Lung (tissue), 12 donors: ENCODE measurements around the gene SCN4A. TPM values are rescaled to one million over a fixed set of nuclear protein-coding genes. Genes with fewer than 3 reads are reported as not detected.

ENCODE experiments used
- ATAC-seq: fragments of 200-7000 bp; cut with Tn5 transposase; one replicate; pipeline ENCODE4 v1.9.1; 2020; ENCODE audit warnings: moderate number of reproducible peaks; ENCODE audit not compliant: insufficient read depth, low FRiP score
- DNase-seq, 3 donors: peaks; one replicate each; pipeline ENCODE4 v3.0.0-alpha.2; 2013 to 2017
- H3K27ac ChIP-seq, 2 donors: one replicate each; pipeline ENCODE4 v1.5.1; 2013; ENCODE audit warnings: mild to moderate bottlenecking in 2 of 2, moderate library complexity in 2 of 2, control low read depth in 1 of 2, inconsistent platforms in 1 of 2, low read depth in 1 of 2, low read length in 1 of 2
- H3K27me3 ChIP-seq, 3 donors: one replicate each; pipeline ENCODE4 v1.5.1; 2013; ENCODE audit warnings: low read length in 2 of 3; ENCODE audit not compliant: control insufficient read depth in 3 of 3, insufficient read depth in 3 of 3
- H3K36me3 ChIP-seq, 4 donors: one replicate each; pipeline ENCODE4 v1.5.1; 2013; ENCODE audit warnings: low read length in 4 of 4, mild to moderate bottlenecking in 1 of 4, moderate library complexity in 1 of 4; ENCODE audit not compliant: control insufficient read depth in 4 of 4, insufficient read depth in 4 of 4
- H3K4me1 ChIP-seq, 5 donors: one replicate each; pipeline ENCODE4 v1.5.1; 2013; ENCODE audit warnings: low read length in 5 of 5, mild to moderate bottlenecking in 2 of 5, moderate library complexity in 1 of 5; ENCODE audit not compliant: control insufficient read depth in 5 of 5, insufficient read depth in 5 of 5
- H3K4me3 ChIP-seq: one replicate; pipeline ENCODE4 v1.5.1; 2013; ENCODE audit warnings: mild to moderate bottlenecking, control low read depth, moderate library complexity
- H3K9ac ChIP-seq, 2 donors: one replicate each; pipeline ENCODE4 v1.5.1; 2013; ENCODE audit warnings: low read length in 2 of 2, control low read depth in 1 of 2; ENCODE audit not compliant: insufficient read depth in 1 of 2
- H3K9me3 ChIP-seq, 4 donors: one replicate each; pipeline ENCODE4 v1.5.1; 2013; ENCODE audit warnings: low read length in 3 of 4, mild to moderate bottlenecking in 1 of 4, moderate library complexity in 1 of 4; ENCODE audit not compliant: control insufficient read depth in 4 of 4, insufficient read depth in 3 of 4
- WGBS, 2 donors: extraction: QIAGEN DNeasy Blood & Tissue Kit; methylation state at CpG; one replicate each; pipeline ENCODE4 v1.1.7; 2013; 5-methylcytosine and 5-hydroxymethylcytosine counted together
- polyA plus RNA-seq, 2 donors: library from polyadenylated mRNA; stranded (reverse); fragments of 200-250 nt; gene quantifications; one replicate each; pipeline ENCODE4 v1.2.1, GENCODE V29; 2013
- total RNA-seq, 2 donors: library from RNA; depleted of rRNA in 1 of 2; stranded (reverse); fragments of >200 nt in 1 of 2; gene quantifications; one replicate each; pipeline ENCODE4 v1.2.1, GENCODE V29; 2014 to 2021
- TF ChIP-seq, protein P1 (sequence below): IDR thresholded peaks from 2 replicates; pipeline ENCODE4 v1.5.1; 2012; ENCODE audit warnings: mild to moderate bottlenecking; ENCODE audit errors: control extremely low read depth, extremely low read depth
- donor health status: control.
- donor health status: control.
- donor health status: Bipolar disorder and iron deficiency.
- donor health status: healthy.
- donor health status: DM: yes; HTN: yes; CAD: no.

Gene SCN4A
- total and polyA plus RNA-seq, 4 donors = 0.11 to 0.49 (median 0.22) TPM

GRCh38 chr17:64003526-64004121, 30.9 kb upstream of the SCN4A start:
- WGBS, 2 donors = 87 to 92% methylated on average over 13 of the region's 13 CpGs
- Histone ChIP-seq H3K4me3 (no peak overlapping the region), H3K27me3 (no peaks in the 10 kb centered on the region), H3K36me3 (peaks cover 0 to 11% (median 0%) of the 10 kb centered on the region in 4 donors), H3K4me1 (peaks cover 0 to 33% (median 24%) of the 10 kb centered on the region in 5 donors), H3K9ac (no peak overlapping the region), H3K9me3 (peaks cover 0 to 1% (median 0%) of the 10 kb centered on the region in 4 donors), H3K27ac (no peak overlapping the region)
- TF ChIP-seq, protein P1, sequence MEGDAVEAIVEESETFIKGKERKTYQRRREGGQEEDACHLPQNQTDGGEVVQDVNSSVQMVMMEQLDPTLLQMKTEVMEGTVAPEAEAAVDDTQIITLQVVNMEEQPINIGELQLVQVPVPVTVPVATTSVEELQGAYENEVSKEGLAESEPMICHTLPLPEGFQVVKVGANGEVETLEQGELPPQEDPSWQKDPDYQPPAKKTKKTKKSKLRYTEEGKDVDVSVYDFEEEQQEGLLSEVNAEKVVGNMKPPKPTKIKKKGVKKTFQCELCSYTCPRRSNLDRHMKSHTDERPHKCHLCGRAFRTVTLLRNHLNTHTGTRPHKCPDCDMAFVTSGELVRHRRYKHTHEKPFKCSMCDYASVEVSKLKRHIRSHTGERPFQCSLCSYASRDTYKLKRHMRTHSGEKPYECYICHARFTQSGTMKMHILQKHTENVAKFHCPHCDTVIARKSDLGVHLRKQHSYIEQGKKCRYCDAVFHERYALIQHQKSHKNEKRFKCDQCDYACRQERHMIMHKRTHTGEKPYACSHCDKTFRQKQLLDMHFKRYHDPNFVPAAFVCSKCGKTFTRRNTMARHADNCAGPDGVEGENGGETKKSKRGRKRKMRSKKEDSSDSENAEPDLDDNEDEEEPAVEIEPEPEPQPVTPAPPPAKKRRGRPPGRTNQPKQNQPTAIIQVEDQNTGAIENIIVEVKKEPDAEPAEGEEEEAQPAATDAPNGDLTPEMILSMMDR = no peak
- DNase-seq = no peak
- no peak for ATAC-seq

DNA sequence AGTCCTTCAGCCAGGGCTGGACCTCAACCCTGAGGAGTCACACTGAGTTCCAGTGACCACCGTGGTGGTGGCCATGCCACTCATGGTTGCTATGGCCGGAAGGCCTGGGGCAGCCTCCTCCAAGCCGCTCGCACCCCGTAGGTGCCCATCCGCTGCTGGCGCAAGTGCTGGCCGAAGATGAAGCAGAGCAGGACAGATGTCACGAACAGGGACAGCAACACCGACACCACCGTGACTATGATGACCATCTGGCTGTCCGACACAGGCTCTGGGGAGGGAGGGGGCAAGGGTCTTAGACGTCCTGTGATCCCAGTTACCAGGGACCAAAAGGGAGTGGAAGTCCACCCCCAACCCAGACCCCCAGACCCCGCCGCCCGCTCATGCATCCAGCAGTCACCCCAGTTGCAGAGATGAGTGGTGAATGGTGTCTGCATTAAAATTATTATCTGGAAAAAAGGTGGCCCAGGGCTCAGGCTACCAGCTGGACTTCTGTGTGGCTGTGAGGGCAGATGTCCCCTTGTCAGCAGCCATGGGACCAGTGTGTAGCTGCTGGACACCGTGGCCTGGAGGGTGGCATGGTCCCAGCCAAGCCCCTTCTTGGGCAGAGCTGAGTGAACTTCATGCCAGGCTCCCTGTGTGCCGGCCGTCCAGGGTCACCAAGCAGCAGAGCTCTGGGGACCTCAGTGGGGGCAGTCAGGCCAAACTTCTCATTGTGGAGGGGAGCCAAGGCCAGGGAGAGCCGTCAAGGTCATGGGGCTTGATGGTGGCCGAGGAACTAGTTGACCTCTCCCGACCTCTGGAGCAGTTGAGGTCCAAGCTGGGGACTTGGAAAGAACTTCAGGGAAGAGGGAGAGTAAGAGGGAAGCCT, 30.2 kb upstream of the SCN4A start:
- TF ChIP-seq, protein P1 = no peak
- Histone ChIP-seq H3K9ac (no peak overlapping the region), H3K27ac (peak overlapping the region; percentile 27 to 75), H3K4me3 (no peak overlapping the region), H3K36me3 (peaks cover 0 to 11% (median 0%) of the 10 kb centered on the region in 4 donors), H3K27me3 (no peaks in the 10 kb centered on the region), H3K4me1 (peaks cover 0 to 33% (median 24%) of the 10 kb centered on the region in 5 donors), H3K9me3 (peaks cover 0 to 1% (median 0%) of the 10 kb centered on the region in 4 donors)
- ATAC-seq = no peak
- 93% methylated on average over 22 of the region's 22 CpGs for WGBS, 2 donors
- DNase-seq = no peak

DNA sequence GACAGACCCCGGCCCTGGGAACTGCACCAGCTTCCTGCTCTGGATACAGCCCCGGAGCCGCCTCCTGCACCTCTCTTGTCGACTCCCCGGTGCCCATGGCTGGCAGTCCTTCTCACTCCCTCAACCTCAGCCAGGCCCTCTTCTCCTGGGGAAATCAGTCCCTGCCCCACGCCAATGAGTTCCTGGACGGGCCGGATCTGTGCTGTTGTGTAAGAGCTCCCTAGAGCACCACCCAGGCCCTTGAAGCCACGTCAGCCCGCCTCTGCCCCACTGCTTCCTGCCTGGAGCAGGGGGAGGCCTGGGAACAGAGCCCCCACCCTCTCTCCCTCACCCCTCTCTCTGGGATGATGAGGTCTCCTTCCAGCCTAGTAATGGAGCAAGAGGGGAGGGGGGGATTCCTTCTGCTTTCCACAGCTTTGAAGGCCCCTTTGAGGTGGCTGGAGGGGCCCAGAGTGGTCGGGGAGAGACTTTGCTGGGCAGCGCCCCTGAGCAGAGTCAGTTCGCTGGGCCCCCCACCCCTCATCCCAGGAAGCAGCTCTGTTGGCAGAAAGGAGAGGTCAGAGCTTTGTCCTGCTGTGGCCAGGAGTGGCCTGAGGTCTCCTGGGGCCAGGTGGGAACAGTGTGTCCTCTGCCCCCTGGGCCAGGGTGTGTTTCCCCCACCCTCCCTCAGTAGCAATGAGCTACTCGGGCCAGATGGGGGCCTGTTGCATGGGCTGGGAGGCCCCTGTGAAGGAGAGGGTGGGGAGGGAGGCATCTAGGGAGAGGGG, 29.2 kb upstream of the SCN4A start:
- H3K9ac ChIP-seq = no peak overlapping the region
- DNase-seq (peak in 1 of 3 donors; percentile 64), ATAC-seq (peak; percentile 70)
- H3K27ac ChIP-seq = peak overlapping the region; percentile 27 to 75
- 55 to 80% methylated on average over 14 of the region's 14 CpGs for WGBS, 2 donors
- peaks cover 0 to 11% (median 0%) of the 10 kb centered on the region in 4 donors for H3K36me3 ChIP-seq
- no peak overlapping the region for H3K4me3 ChIP-seq
- TF ChIP-seq, protein P1 = no peak
- peaks cover 0 to 1% (median 0%) of the 10 kb centered on the region in 4 donors for H3K9me3 ChIP-seq
- no peaks in the 10 kb centered on the region for H3K27me3 ChIP-seq
- H3K4me1 ChIP-seq = peaks cover 0 to 35% (median 30%) of the 10 kb centered on the region in 5 donors
